ENCODE results near the gene MAP3K8.

The MAP3K8 gene

DNA sequence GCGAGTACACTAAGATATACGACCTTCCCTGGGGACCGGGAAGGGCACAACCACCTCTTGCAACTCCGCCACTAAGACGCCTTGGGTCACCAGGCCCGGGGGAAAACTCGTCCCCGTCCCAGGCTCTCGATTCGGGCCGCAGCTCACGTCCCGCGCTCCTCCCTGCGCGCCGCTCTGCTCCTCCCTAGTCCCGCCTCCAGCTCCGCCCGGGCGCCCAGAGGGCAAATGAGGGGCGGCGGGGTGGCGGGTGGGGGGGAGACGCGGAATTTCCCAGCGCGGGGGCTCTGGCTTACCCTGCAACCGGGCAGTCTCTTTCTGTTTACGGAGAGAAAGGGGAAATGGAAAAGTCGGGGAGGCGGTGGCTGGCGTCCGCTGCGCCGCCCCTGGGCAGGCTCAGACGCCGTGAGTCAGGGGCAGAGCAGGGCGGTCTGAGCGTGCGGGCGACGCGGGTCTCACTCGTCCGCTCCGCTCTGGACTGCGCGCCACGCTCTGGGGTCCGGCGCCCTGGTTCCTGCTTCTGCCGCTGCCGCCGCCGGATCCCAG, at the start of gene MAP3K8:
Gene MAP3K8 (plus strand): TSS at position 455 of the 543 bp plus-strand sequence. CDS start 4,755 bp downstream, outside the sequence.
- DNase-seq: no peak

DNA sequence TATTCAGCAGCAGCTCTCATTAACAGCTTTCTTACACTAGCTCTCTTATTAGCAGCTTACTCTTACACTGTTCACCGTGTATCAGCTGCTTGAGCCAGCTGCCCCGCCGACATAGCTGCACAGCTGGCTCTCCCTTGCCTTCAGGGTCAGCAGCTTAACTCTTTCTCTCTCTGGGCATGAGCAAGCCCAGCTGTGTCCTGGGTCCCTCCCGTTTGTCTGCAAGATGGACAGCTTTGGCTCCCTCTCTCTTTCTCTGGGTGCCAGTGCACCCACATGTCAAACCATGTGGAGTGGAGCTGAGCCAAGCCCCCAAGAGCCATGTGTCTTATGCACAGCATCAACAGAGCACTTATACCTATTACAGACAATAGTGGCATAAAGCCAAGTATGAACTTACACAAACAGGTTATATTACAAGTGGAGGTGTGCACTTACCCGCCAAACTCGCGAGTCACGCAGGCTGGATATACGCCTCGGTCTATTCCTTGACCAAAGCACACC, 49.2 kb upstream of the MAP3K8 start:
- DNase-seq: no peak

GRCh38 chr10:30386801-30387588, 47.0 kb upstream of the MAP3K8 start:
- DNase-seq: no peak

GRCh38 chr10:30387646-30388243, 46.2 kb upstream of the MAP3K8 start:
- no peak for DNase-seq

- DNase-seq: no peak
Measured at GRCh38 chr10:30389543-30389942, 44.4 kb upstream of the MAP3K8 start.

GRCh38 chr10:30390207-30390606, 43.8 kb upstream of the MAP3K8 start:
- no peak for DNase-seq

- no peak for DNase-seq
Measured at GRCh38 chr10:30391266-30391665, 42.7 kb upstream of the MAP3K8 start.

GRCh38 chr10:30392564-30392990, 41.4 kb upstream of the MAP3K8 start:
- peak; percentile 50 for DNase-seq

- no peak for DNase-seq
Measured at GRCh38 chr10:30396293-30396692, 37.7 kb upstream of the MAP3K8 start.

DNA sequence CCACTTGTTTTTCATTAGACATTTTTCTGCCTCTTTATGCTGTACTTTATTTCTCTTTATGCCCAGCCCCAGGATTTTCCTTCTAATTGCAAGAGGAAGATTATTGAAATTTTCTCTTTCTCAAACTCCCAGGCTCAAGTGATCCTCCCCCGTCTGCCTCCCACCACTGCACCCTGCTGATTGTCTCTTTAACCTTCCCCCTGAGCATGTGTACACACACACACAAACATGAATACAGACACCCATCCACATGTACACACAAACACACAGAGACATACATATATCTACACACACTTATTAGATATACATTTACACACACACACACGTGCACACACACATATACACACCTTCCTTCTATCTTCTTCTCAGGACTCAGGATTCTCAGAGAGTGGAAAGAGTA, 37.3 kb upstream of the MAP3K8 start:
- no peak for DNase-seq

- no peak for DNase-seq
Measured at GRCh38 chr10:30398193-30398592, 35.8 kb upstream of the MAP3K8 start.

- DNase-seq: no peak
Measured at GRCh38 chr10:30398788-30399187, 35.2 kb upstream of the MAP3K8 start.

- no peak for DNase-seq
Measured at GRCh38 chr10:30403494-30403893, 30.5 kb upstream of the MAP3K8 start.

GRCh38 chr10:30404540-30404939, 29.4 kb upstream of the MAP3K8 start:
- DNase-seq: no peak

DNA sequence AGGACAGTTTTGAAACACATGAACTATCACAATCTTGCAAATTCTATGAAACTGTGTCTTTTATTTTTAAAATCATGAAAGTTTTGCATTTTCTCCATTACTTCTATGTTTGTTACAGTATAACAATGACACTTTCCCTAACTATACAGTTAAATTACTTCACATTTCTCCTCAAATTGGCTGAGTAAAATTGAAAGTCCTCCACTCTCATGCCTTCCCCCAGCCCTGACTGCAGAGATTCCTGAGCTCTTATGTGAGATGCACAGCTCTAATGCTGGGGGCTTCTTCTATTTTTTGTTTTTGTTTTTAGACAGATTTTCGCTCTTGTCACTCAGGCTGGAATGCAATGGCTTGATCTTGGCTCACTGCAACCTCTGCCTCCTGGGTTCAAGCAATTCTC, 22.7 kb upstream of the MAP3K8 start:
- DNase-seq: no peak

- no peak for DNase-seq
Measured at GRCh38 chr10:30412901-30413300, 21.1 kb upstream of the MAP3K8 start.

- DNase-seq: no peak
Measured at GRCh38 chr10:30413996-30414576, 19.9 kb upstream of the MAP3K8 start.

GRCh38 chr10:30415593-30415992, 18.4 kb upstream of the MAP3K8 start:
- DNase-seq: no peak

- no peak for DNase-seq
Measured at GRCh38 chr10:30417301-30417700, 16.7 kb upstream of the MAP3K8 start.

GRCh38 chr10:30420266-30420665, 13.7 kb upstream of the MAP3K8 start:
- no peak for DNase-seq

GRCh38 chr10:30420766-30421165, 13.2 kb upstream of the MAP3K8 start:
- DNase-seq: no peak

DNA sequence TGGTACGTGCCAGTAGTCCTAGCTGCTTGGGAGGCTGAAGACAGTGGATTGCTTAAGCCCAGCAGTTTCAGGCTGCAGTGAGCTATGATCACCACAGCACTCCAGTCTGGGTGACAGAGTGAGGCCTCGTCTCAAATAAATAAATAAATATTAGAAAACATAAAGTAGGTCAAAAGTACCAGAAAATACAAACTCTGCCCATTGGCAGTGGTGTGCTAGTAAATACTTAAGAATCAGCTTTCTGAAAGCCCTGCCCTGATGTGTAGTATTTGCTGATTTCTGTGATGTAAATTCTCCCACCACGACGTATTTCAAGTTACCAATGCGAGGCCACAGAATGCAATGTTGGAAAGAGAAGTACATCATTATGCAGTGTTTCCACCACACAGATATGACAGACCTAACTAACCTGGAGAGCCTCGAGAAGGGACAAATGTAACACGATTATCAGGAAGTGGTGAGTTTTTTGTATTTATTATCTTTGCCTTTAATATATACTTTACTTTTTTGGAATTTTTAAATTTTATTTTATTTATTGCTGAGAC, 11.8 kb upstream of the MAP3K8 start:
- DNase-seq: no peak

- DNase-seq: no peak
Measured at GRCh38 chr10:30422981-30423654, 10.9 kb upstream of the MAP3K8 start.

Measured in NCI-H1092 (cell line).